Measurements from ENCODE around the gene ARHGAP26.

Gene ARHGAP26

DNA sequence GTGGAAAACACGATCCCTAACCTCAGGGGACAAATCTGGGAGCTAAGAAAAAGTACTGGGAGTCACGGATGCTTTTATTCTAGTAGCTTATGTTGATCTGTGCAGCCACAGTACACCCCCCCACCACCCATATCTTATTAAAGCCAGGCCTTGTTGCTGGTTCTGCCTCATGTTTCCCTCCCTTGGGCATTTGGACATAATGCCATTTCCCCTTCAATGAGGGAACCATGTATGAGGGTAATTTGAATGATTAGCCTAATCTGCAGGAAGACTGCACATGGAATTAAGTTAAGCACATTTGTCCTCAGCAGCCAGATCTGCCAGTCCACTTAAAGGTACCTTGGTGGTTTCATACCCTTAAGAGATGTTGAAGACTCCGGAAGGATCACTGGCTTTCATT lies 102.0 kb downstream of the ARHGAP26 start:
- FAIRE-seq, result no peak
- no peak for DNase-seq (ENCODE audit: low spot score)

DNA sequence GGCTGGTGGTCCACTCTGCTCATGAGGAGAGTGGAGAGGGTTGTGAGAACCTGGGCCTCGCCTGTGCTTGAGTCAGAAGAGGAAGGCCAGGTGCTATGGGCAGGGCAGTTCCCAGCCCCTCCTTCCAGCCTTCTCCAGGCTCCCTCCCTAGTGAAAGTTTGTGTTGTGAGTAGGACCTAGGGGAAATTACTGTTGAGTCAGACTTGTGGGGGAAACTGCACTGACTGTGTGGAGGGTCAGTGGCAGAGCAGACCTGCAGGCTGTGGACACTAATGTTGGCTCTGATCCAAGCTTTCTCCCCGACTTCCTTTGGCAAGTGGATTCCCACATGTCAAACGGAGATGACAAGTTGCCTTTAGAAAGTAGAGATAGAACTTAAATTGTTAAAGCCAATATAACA lies 102.6 kb downstream of the ARHGAP26 start:
- DNase-seq (ENCODE audit: low spot score) (peak; percentile 91), FAIRE-seq (peak; percentile 80)

- DNase-seq (ENCODE audit: low spot score), result no peak
- no peak for FAIRE-seq
Observed at GRCh38 chr5:142873831-142874230, 103.7 kb downstream of the ARHGAP26 start.

- FAIRE-seq (peak; percentile 67), DNase-seq (ENCODE audit: low spot score) (peak; percentile 86)
Observed at GRCh38 chr5:142874540-142874939, 104.4 kb downstream of the ARHGAP26 start.

DNA sequence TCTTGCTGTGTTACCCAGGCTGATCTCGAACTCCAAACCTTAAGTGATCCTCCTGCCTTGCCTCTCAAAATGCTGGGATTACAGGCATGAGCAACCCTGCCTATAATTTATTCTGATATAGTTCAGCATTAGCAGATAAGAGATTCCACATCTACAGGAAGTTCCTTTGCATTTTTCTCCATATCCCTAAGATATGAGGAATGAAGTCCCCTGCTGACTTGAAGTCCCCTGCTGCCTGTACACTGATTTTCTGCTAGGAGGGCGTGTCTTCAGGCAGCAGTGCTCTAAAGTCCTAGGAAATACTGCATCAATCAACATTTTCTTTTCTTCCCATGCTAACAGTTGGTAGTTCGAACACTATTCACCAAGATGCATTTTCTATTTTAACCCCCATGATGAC lies 105.8 kb downstream of the ARHGAP26 start:
- FAIRE-seq (no peak), DNase-seq (ENCODE audit: low spot score) (no peak)

GRCh38 chr5:142876817-142877216 lies 106.6 kb downstream of the ARHGAP26 start:
- no peak for FAIRE-seq

GRCh38 chr5:142878111-142878510 lies 107.9 kb downstream of the ARHGAP26 start:
- no peak for DNase-seq (ENCODE audit: low spot score)
- FAIRE-seq, result no peak

More at GRCh38 chr5:142876817-142877216, 106.6 kb downstream of the ARHGAP26 start:
- DNase-seq (ENCODE audit: low spot score), result no peak

DNA sequence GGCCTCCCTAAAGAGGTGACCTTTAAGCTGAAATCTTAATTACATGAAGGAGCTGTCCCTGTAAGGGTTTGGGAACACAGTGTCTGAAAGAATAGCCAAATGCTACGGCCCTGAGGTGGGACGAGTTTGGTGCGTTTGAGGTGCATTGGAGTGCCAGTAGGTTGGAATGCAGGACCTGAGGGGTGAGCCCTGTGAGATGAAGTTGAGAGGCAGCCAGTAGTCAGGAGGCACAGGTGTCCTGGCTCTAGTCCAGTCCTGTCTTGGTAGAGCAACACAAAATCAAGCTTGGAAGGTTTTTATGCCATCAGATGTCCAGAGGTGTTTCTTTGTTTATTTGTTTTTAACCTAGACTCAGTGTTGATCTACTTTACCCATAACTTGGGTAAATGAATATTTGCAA lies 108.5 kb downstream of the ARHGAP26 start:
- no peak for FAIRE-seq
- DNase-seq (ENCODE audit: low spot score), result no peak

GRCh38 chr5:142881076-142881783 lies 111.1 kb downstream of the ARHGAP26 start:
- no peak for DNase-seq (ENCODE audit: low spot score)
- no peak for FAIRE-seq

- DNase-seq (ENCODE audit: low spot score), result no peak
- FAIRE-seq, result no peak
Observed at GRCh38 chr5:142881784-142882126, 111.6 kb downstream of the ARHGAP26 start.

DNA sequence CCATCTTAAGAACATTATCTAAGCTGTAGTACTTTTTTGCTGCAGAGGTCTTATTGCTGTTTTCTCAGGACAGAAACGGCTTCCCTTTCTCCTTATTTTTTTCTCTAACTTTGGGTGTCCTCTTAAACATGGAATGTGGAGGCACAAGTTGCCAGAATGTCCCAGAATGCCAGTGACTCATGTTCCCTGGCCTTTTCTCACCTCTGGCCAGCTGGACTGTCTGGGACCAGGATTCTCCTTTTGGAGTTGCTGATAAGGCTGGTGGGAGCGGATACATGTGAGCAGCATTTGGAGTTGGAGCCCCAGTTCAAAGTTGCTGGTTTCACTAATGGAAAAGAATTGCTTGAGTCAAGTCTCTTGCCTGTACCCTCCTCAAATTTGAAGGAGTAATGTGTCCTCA lies 112.8 kb downstream of the ARHGAP26 start:
- no peak for FAIRE-seq
- no peak for DNase-seq (ENCODE audit: low spot score)

- no peak for FAIRE-seq
- DNase-seq (ENCODE audit: low spot score), result no peak
Observed at GRCh38 chr5:142883438-142883837, 113.3 kb downstream of the ARHGAP26 start.

GRCh38 chr5:142884029-142884428 lies 113.9 kb downstream of the ARHGAP26 start:
- DNase-seq (ENCODE audit: low spot score) (no peak), FAIRE-seq (no peak)

- no peak for DNase-seq (ENCODE audit: low spot score)
- peak; percentile 23 for FAIRE-seq
Observed at GRCh38 chr5:142886211-142886610, 116.0 kb downstream of the ARHGAP26 start.

DNA sequence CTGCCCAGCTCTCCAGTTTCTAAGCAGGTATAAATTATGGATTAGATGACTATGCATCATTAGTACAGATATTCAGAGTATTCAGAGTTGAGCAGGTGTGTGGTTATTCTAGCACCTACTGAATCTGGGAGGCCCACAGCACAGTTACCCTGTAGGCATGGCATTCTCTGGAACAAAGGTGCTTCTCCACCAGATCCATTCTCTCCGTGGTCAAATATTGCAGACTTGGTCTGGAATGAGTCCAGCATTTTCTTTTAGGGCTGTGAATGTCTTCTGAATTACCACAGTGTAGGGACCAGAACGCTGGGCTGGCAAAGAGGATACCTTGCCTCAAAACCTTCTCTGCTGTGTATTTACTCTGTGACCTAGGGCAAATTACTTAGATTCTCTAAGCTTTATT lies 116.8 kb downstream of the ARHGAP26 start:
- FAIRE-seq (no peak), DNase-seq (ENCODE audit: low spot score) (no peak)

DNA sequence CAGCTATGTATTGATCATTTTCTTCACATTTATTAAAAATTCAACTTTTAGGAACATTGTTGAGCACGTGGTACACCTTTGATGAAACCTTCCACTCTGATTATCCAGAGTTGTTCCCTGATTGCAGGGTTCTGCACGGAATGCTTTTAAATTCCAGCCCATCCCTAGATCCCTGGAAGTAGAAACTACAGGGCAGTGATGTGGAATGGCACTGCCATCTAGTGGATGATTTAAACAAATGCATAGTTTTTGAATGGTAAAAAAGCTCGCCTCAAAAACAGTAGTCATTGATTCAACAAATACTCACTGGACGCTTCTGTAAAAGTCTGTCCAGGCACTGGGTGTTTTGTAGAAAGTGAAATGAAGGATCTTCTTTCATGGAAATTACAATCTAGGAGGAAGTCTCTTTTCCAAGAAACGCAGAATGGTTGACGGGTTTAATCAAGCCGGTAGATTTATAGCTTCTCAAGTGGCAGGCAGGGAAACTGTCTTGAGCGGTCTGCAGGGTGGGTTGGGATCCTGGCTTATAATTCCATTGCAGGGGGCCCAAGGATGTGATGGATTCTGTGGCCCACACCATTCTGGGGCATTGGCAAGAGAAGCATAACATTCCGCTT lies 118.4 kb downstream of the ARHGAP26 start:
- FAIRE-seq, result peak; percentile 65

DNA sequence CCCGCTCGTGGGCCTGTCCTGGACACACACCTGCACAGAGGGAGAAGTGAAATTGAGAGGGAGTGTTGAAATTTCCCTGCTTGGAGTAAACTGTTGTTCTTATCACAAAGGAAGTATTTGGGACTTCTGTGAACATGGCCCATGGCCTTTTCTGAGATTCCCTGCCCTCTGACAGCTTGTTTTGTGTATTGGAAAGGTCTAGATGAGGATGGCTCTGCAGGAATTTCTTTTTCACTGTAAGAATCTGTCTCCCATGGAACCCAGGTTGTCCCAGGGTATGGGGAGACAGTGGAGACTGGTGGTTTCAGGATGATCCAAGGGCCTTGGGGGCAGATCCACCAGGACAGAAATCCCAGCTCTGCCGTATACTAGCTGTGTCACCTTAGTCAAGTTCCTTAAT lies 121.8 kb downstream of the ARHGAP26 start:
- no peak for FAIRE-seq
- no peak for DNase-seq (ENCODE audit: low spot score)

More for the DNA sequence above, 118.4 kb downstream of the ARHGAP26 start:
- peak; percentile 33 for DNase-seq (ENCODE audit: low spot score)

DNA sequence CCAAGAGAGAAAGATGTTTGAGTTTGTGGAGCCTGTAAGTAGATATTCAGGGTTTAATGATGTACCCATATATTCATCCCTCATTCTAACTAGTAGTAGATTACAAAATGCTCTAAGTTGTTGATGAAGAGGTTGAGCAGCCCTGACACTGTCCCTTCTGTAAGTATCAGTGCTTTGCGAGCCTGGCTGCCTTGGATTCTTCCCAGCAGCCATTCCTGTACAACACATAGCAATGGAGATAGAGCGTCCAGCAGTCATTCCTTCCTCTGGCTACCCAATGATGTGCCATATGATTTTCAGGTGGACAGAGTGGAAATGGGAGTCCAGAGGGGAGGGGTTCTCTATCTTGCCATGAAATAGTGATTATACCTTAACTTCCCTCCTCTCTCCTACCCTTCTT lies 124.1 kb downstream of the ARHGAP26 start:
- FAIRE-seq (no peak), DNase-seq (ENCODE audit: low spot score) (no peak)

- DNase-seq (ENCODE audit: low spot score) (no peak), FAIRE-seq (no peak)
Observed at GRCh38 chr5:142894749-142895148, 124.6 kb downstream of the ARHGAP26 start.

- DNase-seq (ENCODE audit: low spot score) (no peak), FAIRE-seq (no peak)
Observed at GRCh38 chr5:142896325-142897007, 126.3 kb downstream of the ARHGAP26 start.

DNA sequence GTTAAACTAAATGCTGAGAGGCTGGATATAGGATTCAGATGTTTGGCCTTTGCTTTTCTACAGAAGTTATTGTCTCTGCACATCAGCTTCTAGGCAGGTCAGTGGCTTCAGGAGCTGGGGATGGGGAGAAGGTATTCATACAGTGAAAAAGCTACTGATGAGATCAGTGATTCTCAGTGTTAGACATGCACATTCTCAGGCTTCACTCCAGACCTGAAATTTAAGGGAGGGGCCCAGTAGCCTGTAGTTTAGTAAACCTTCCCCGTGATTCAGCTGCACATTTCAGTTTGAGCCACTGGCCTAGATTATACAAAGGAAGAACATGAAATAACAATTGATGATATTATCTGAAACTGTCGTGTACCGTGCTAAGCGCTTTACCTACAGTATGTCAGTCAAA lies 127.2 kb downstream of the ARHGAP26 start:
- DNase-seq (ENCODE audit: low spot score), result no peak
- FAIRE-seq, result no peak

GRCh38 chr5:142900927-142901326 lies 130.8 kb downstream of the ARHGAP26 start:
- FAIRE-seq (no peak), DNase-seq (ENCODE audit: low spot score) (no peak)

Data from RCC 7860 (cell line).